ENCODE measurements around the gene INTU.

Gene INTU

GRCh38 chr4:127618427-127618826, 14.3 kb upstream of the INTU start:
- Histone ChIP-seq H3K9me3 (ENCODE audit: insufficient read depth, low read depth, low read length) (no peaks in the 10 kb centered on the region), H3K27ac (ENCODE audit: low read length) (no peak overlapping the region), H3K27me3 (ENCODE audit: insufficient read depth, low read length) (peaks cover 18% of the 10 kb centered on the region)

GRCh38 chr4:127622621-127622920, 10.2 kb upstream of the INTU start:
- Histone ChIP-seq H3K9ac (ENCODE audit: low read depth, low read length) (peak overlapping the region; percentile 42; the same call in 1 of the 2 replicates), H3K36me3 (ENCODE audit: insufficient read depth, low read depth, low read length) (no peaks in the 10 kb centered on the region), H3K27ac (ENCODE audit: low read length) (no peak overlapping the region), H3K27me3 (ENCODE audit: insufficient read depth, low read length) (peaks cover 39% of the 10 kb centered on the region), H3K9me3 (ENCODE audit: insufficient read depth, low read depth, low read length) (no peaks in the 10 kb centered on the region), H3K4me1 (ENCODE audit: insufficient read depth, low read length) (no peaks in the 10 kb centered on the region; the same call in 1 of the 2 replicates), H3K4me3 (ENCODE audit: low read length) (peak overlapping the region; percentile 81)

More at GRCh38 chr4:127618427-127618826, 14.3 kb upstream of the INTU start:
- Histone ChIP-seq H3K36me3 (ENCODE audit: insufficient read depth, low read depth, low read length) (no peaks in the 10 kb centered on the region), H3K4me1 (ENCODE audit: insufficient read depth, low read length) (no peaks in the 10 kb centered on the region), H3K4me3 (ENCODE audit: low read length) (no peak overlapping the region), H3K9ac (ENCODE audit: low read depth, low read length) (no peak overlapping the region)

GRCh38 chr4:127622921-127623796, 9.6 kb upstream of the INTU start:
- Histone ChIP-seq H3K36me3 (ENCODE audit: insufficient read depth, low read depth, low read length) (no peaks in the 10 kb centered on the region), H3K4me1 (ENCODE audit: insufficient read depth, low read length) (no peaks in the 10 kb centered on the region; the same call in 1 of the 2 replicates), H3K27me3 (ENCODE audit: insufficient read depth, low read length) (peaks cover 39% of the 10 kb centered on the region), H3K27ac (ENCODE audit: low read length) (no peak overlapping the region), H3K9me3 (ENCODE audit: insufficient read depth, low read depth, low read length) (no peaks in the 10 kb centered on the region), H3K4me3 (ENCODE audit: low read length) (peak overlapping the region; percentile 81), H3K9ac (ENCODE audit: low read depth, low read length) (peak overlapping the region; percentile 58; the same call in 1 of the 2 replicates)

GRCh38 chr4:127623797-127624083, 9.0 kb upstream of the INTU start:
- Histone ChIP-seq H3K27ac (ENCODE audit: low read length) (no peak overlapping the region), H3K4me1 (ENCODE audit: insufficient read depth, low read length) (no peaks in the 10 kb centered on the region; the same call in 1 of the 2 replicates), H3K9me3 (ENCODE audit: insufficient read depth, low read depth, low read length) (no peaks in the 10 kb centered on the region), H3K27me3 (ENCODE audit: insufficient read depth, low read length) (peaks cover 39% of the 10 kb centered on the region), H3K36me3 (ENCODE audit: insufficient read depth, low read depth, low read length) (no peaks in the 10 kb centered on the region), H3K4me3 (ENCODE audit: low read length) (peak overlapping the region; percentile 81), H3K9ac (ENCODE audit: low read depth, low read length) (peak overlapping the region; percentile 58; the same call in 1 of the 2 replicates)

GRCh38 chr4:127624173-127624572, 8.6 kb upstream of the INTU start:
- no peaks in the 10 kb centered on the region for H3K36me3 ChIP-seq (ENCODE audit: insufficient read depth, low read depth, low read length)
- H3K9ac ChIP-seq (ENCODE audit: low read depth, low read length) = peak overlapping the region; percentile 58; the same call in 1 of the 2 replicates
- H3K4me3 ChIP-seq (ENCODE audit: low read length) = peak overlapping the region; percentile 81; the same call in 1 of the 2 replicates
- no peak overlapping the region for H3K27ac ChIP-seq (ENCODE audit: low read length)
- H3K27me3 ChIP-seq (ENCODE audit: insufficient read depth, low read length) = peaks cover 39% of the 10 kb centered on the region
- no peaks in the 10 kb centered on the region; the same call in 1 of the 2 replicates for H3K4me1 ChIP-seq (ENCODE audit: insufficient read depth, low read length)
- H3K9me3 ChIP-seq (ENCODE audit: insufficient read depth, low read depth, low read length) = no peaks in the 10 kb centered on the region

GRCh38 chr4:127629371-127629770, 3.4 kb upstream of the INTU start:
- Histone ChIP-seq H3K9ac (ENCODE audit: low read depth, low read length) (no peak overlapping the region), H3K27ac (ENCODE audit: low read length) (no peak overlapping the region), H3K36me3 (ENCODE audit: insufficient read depth, low read depth, low read length) (no peaks in the 10 kb centered on the region), H3K27me3 (ENCODE audit: insufficient read depth, low read length) (peaks cover 12% of the 10 kb centered on the region), H3K9me3 (ENCODE audit: insufficient read depth, low read depth, low read length) (no peaks in the 10 kb centered on the region), H3K4me1 (ENCODE audit: insufficient read depth, low read length) (peaks cover 4% of the 10 kb centered on the region; the same call in 1 of the 2 replicates), H3K4me3 (ENCODE audit: low read length) (no peak overlapping the region)

- Histone ChIP-seq H3K9ac (ENCODE audit: low read depth, low read length) (no peak overlapping the region), H3K4me1 (ENCODE audit: insufficient read depth, low read length) (peaks cover 4% of the 10 kb centered on the region; the same call in 1 of the 2 replicates), H3K27me3 (ENCODE audit: insufficient read depth, low read length) (peaks cover 4% of the 10 kb centered on the region), H3K27ac (ENCODE audit: low read length) (no peak overlapping the region), H3K36me3 (ENCODE audit: insufficient read depth, low read depth, low read length) (no peaks in the 10 kb centered on the region), H3K9me3 (ENCODE audit: insufficient read depth, low read depth, low read length) (no peaks in the 10 kb centered on the region), H3K4me3 (ENCODE audit: low read length) (no peak overlapping the region)
Measured at GRCh38 chr4:127630152-127630551, 2.6 kb upstream of the INTU start.

- Histone ChIP-seq H3K27me3 (ENCODE audit: insufficient read depth, low read length) (no peaks in the 10 kb centered on the region), H3K36me3 (ENCODE audit: insufficient read depth, low read depth, low read length) (no peaks in the 10 kb centered on the region), H3K4me1 (ENCODE audit: insufficient read depth, low read length) (peaks cover 4% of the 10 kb centered on the region; the same call in 1 of the 2 replicates), H3K27ac (ENCODE audit: low read length) (no peak overlapping the region), H3K9ac (ENCODE audit: low read depth, low read length) (no peak overlapping the region), H3K4me3 (ENCODE audit: low read length) (no peak overlapping the region), H3K9me3 (ENCODE audit: insufficient read depth, low read depth, low read length) (no peaks in the 10 kb centered on the region)
Measured at GRCh38 chr4:127631420-127631819, 1.3 kb upstream of the INTU start.

- H3K9ac ChIP-seq (ENCODE audit: low read depth, low read length) = no peak overlapping the region
- no peaks in the 10 kb centered on the region for H3K9me3 ChIP-seq (ENCODE audit: insufficient read depth, low read depth, low read length)
- peak overlapping the region; percentile 94 for H3K4me3 ChIP-seq (ENCODE audit: low read length)
Measured at GRCh38 chr4:127634181-127634580, 1.4 kb downstream of the INTU start.

GRCh38 chr4:127641524-127641923, 8.8 kb downstream of the INTU start:
- H3K27ac ChIP-seq (ENCODE audit: low read length) = no peak overlapping the region
- no peak overlapping the region for H3K9ac ChIP-seq (ENCODE audit: low read depth, low read length)
- H3K36me3 ChIP-seq (ENCODE audit: insufficient read depth, low read depth, low read length) = peaks cover 15% of the 10 kb centered on the region
- no peaks in the 10 kb centered on the region for H3K9me3 ChIP-seq (ENCODE audit: insufficient read depth, low read depth, low read length)
- H3K4me3 ChIP-seq (ENCODE audit: low read length) = no peak overlapping the region
- no peaks in the 10 kb centered on the region for H3K27me3 ChIP-seq (ENCODE audit: insufficient read depth, low read length)
- H3K4me1 ChIP-seq (ENCODE audit: insufficient read depth, low read length) = no peaks in the 10 kb centered on the region

More at GRCh38 chr4:127634181-127634580, 1.4 kb downstream of the INTU start:
- H3K27ac ChIP-seq (ENCODE audit: low read length) = no peak overlapping the region
- H3K36me3 ChIP-seq (ENCODE audit: insufficient read depth, low read depth, low read length) = no peaks in the 10 kb centered on the region
- H3K27me3 ChIP-seq (ENCODE audit: insufficient read depth, low read length) = no peaks in the 10 kb centered on the region
- H3K4me1 ChIP-seq (ENCODE audit: insufficient read depth, low read length) = peaks cover 4% of the 10 kb centered on the region; the same call in 1 of the 2 replicates

- peaks cover 15% of the 10 kb centered on the region for H3K36me3 ChIP-seq (ENCODE audit: insufficient read depth, low read depth, low read length)
- no peaks in the 10 kb centered on the region for H3K9me3 ChIP-seq (ENCODE audit: insufficient read depth, low read depth, low read length)
- no peak overlapping the region for H3K27ac ChIP-seq (ENCODE audit: low read length)
- no peak overlapping the region for H3K9ac ChIP-seq (ENCODE audit: low read depth, low read length)
- H3K4me1 ChIP-seq (ENCODE audit: insufficient read depth, low read length) = no peaks in the 10 kb centered on the region
- H3K27me3 ChIP-seq (ENCODE audit: insufficient read depth, low read length) = no peaks in the 10 kb centered on the region
- no peak overlapping the region for H3K4me3 ChIP-seq (ENCODE audit: low read length)
Measured at GRCh38 chr4:127642169-127642568, 9.4 kb downstream of the INTU start.

GRCh38 chr4:127643791-127644190, 11.0 kb downstream of the INTU start:
- Histone ChIP-seq H3K36me3 (ENCODE audit: insufficient read depth, low read depth, low read length) (peaks cover 15% of the 10 kb centered on the region), H3K4me3 (ENCODE audit: low read length) (no peak overlapping the region), H3K9me3 (ENCODE audit: insufficient read depth, low read depth, low read length) (no peaks in the 10 kb centered on the region), H3K4me1 (ENCODE audit: insufficient read depth, low read length) (no peaks in the 10 kb centered on the region), H3K27me3 (ENCODE audit: insufficient read depth, low read length) (no peaks in the 10 kb centered on the region), H3K27ac (ENCODE audit: low read length) (no peak overlapping the region), H3K9ac (ENCODE audit: low read depth, low read length) (no peak overlapping the region)
